Activated T-helper 17 cell treated with anti-CD3 and anti-CD28 coated beads, Interleukin-2, amount 50 U/mL, for 72 hours (primary cell): ENCODE results near the gene MEF2D. TPM values are rescaled to one million over a fixed set of nuclear protein-coding genes. Genes with fewer than 3 reads are reported as not detected.

ENCODE experiments used
- ATAC-seq: fragments of 150-1000 bp; cut with Tn5 transposase; replicated peaks from 2 replicates; pipeline ENCODE4 v1.10.0; 2021; ENCODE audit warnings: mild to moderate bottlenecking, moderate library complexity
- H3K27ac Mint-ChIP-seq: one replicate; pipeline ENCODE4 v1.8.0; 2022; ENCODE audit warnings: mixed read lengths
- H3K27me3 Mint-ChIP-seq: one replicate; pipeline ENCODE4 v1.8.0; 2022; ENCODE audit warnings: mixed read lengths
- H3K36me3 Mint-ChIP-seq: one replicate; pipeline ENCODE4 v1.8.0; 2022; ENCODE audit warnings: low read depth, mild to moderate bottlenecking, mixed read lengths
- H3K4me1 Mint-ChIP-seq: one replicate; pipeline ENCODE4 v1.8.0; 2022; ENCODE audit warnings: mixed read lengths
- H3K4me3 Mint-ChIP-seq: one replicate; pipeline ENCODE4 v1.8.0; 2022; ENCODE audit warnings: mild to moderate bottlenecking, mixed read lengths
- H3K9me3 Mint-ChIP-seq: one replicate; pipeline ENCODE4 v1.8.0; 2022; ENCODE audit warnings: mixed read lengths
- total RNA-seq, 2 donors: library from RNA; stranded (reverse); gene quantifications; one replicate each; pipeline ENCODE4 v1.2.3, GENCODE V29; 2022

MEF2D gene
- total RNA-seq, result 10 to 100 TPM; 34.4 to 68.5 TPM

DNA sequence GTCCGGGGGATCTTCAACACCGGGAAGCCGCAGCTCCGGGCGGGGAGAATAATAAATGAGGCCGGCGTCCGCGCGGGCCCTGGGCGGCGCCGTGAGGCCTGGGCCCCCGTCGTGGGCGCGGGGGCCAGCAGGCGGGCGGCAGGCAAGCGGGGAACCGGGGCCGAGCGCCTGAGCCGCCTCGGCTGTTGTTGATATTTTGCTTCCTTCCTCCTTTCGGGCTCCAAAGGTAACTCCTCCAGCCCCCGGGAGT, at the start of gene MEF2D:
TSS of gene MEF2D (minus strand) at position 233 of the 250 bp plus-strand sequence. CDS start 17,483 bp downstream, outside the sequence.
- ATAC-seq, result peak; percentile 3
- Mint-ChIP-seq H3K4me3 (peak within 1 kb of the TSS; percentile 90), H3K27ac (peak within 1 kb of the TSS; percentile 99), H3K27me3 (no peaks in the 10 kb centered on the region), H3K9me3 (no peaks in the 10 kb centered on the region), H3K4me1 (peaks cover 56% of the 10 kb centered on the region), H3K36me3 (peaks cover 40% of the 10 kb centered on the region)

DNA sequence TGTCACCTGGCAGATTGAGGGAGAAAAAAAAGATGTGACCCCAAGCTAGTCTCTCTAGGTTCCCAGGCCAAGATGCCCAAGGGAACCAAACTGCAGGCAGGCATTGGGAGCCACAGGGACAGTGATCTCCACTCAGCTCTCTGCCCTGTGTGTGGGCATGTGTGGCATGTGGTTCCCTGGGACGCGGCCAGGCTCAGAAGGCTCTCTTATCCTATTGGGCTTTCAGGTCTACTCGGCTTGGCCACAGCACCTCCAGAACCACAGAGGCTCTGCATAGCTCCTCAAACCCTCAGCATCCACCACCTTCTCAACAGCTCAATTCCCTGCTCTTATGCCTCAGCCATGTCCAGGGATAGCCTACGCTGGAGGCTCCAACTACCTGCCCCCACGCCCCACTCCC, 49.8 kb upstream of the MEF2D start:
- H3K4me1 Mint-ChIP-seq, result peaks cover 11% of the 10 kb centered on the region
- H3K27me3 Mint-ChIP-seq, result no peaks in the 10 kb centered on the region
- no peak for ATAC-seq
- no peaks in the 10 kb centered on the region for H3K36me3 Mint-ChIP-seq
- no peak overlapping the region for H3K4me3 Mint-ChIP-seq
- H3K9me3 Mint-ChIP-seq, result no peaks in the 10 kb centered on the region
- H3K27ac Mint-ChIP-seq, result no peak overlapping the region

GRCh38 chr1:156549831-156550230, 49.3 kb upstream of the MEF2D start:
- no peak for ATAC-seq
- no peak overlapping the region for H3K27ac Mint-ChIP-seq
- no peak overlapping the region for H3K4me3 Mint-ChIP-seq
- no peaks in the 10 kb centered on the region for H3K27me3 Mint-ChIP-seq
- peaks cover 11% of the 10 kb centered on the region for H3K4me1 Mint-ChIP-seq
- H3K36me3 Mint-ChIP-seq, result no peaks in the 10 kb centered on the region
- H3K9me3 Mint-ChIP-seq, result no peaks in the 10 kb centered on the region

- H3K36me3 Mint-ChIP-seq, result no peaks in the 10 kb centered on the region
- no peaks in the 10 kb centered on the region for H3K9me3 Mint-ChIP-seq
Measured at GRCh38 chr1:156549390-156549789, 48.8 kb upstream of the MEF2D start.

GRCh38 chr1:156547982-156548381, 47.4 kb upstream of the MEF2D start:
- no peaks in the 10 kb centered on the region for H3K27me3 Mint-ChIP-seq
- ATAC-seq, result no peak
- no peak overlapping the region for H3K4me3 Mint-ChIP-seq
- no peak overlapping the region for H3K27ac Mint-ChIP-seq
- no peaks in the 10 kb centered on the region for H3K36me3 Mint-ChIP-seq
- peaks cover 6% of the 10 kb centered on the region for H3K4me1 Mint-ChIP-seq
- no peaks in the 10 kb centered on the region for H3K9me3 Mint-ChIP-seq

More at GRCh38 chr1:156549390-156549789, 48.8 kb upstream of the MEF2D start:
- Mint-ChIP-seq H3K27ac (no peak overlapping the region), H3K4me1 (peaks cover 11% of the 10 kb centered on the region), H3K27me3 (no peaks in the 10 kb centered on the region), H3K4me3 (no peak overlapping the region)
- no peak for ATAC-seq

DNA sequence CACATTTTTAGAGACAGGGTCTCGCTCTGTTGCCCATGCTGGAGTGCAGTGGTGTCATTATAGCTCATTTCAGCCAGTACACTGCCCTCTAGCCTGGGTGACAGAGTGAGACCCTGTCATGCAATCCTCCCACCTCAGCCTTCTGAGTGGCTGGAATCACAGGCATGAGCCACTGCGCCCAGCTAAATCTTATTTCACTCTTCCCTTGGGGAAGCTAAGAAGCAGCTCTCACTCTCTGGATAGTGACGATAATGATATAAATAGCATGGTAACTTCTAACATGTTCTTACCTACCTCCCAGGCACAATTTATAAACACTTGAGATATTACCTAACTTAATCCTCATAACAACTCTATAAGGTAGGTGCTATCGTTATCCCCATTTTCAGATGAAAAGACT, 46.9 kb upstream of the MEF2D start:
- ATAC-seq, result no peak
- Mint-ChIP-seq H3K9me3 (no peaks in the 10 kb centered on the region), H3K27me3 (no peaks in the 10 kb centered on the region), H3K4me3 (no peak overlapping the region), H3K4me1 (peaks cover 4% of the 10 kb centered on the region), H3K27ac (no peak overlapping the region), H3K36me3 (no peaks in the 10 kb centered on the region)

GRCh38 chr1:156546267-156546666, 45.7 kb upstream of the MEF2D start:
- peak overlapping the region; percentile 29 for H3K27ac Mint-ChIP-seq
- H3K36me3 Mint-ChIP-seq, result no peaks in the 10 kb centered on the region
- no peaks in the 10 kb centered on the region for H3K9me3 Mint-ChIP-seq
- H3K4me1 Mint-ChIP-seq, result no peaks in the 10 kb centered on the region
- H3K27me3 Mint-ChIP-seq, result no peaks in the 10 kb centered on the region
- no peak overlapping the region for H3K4me3 Mint-ChIP-seq
- no peak for ATAC-seq

- Mint-ChIP-seq H3K27me3 (no peaks in the 10 kb centered on the region), H3K27ac (peak overlapping the region; percentile 37), H3K36me3 (no peaks in the 10 kb centered on the region), H3K4me1 (no peaks in the 10 kb centered on the region), H3K4me3 (no peak overlapping the region), H3K9me3 (no peaks in the 10 kb centered on the region)
- ATAC-seq, result no peak
Measured at GRCh38 chr1:156544592-156545102, 44.1 kb upstream of the MEF2D start.

DNA sequence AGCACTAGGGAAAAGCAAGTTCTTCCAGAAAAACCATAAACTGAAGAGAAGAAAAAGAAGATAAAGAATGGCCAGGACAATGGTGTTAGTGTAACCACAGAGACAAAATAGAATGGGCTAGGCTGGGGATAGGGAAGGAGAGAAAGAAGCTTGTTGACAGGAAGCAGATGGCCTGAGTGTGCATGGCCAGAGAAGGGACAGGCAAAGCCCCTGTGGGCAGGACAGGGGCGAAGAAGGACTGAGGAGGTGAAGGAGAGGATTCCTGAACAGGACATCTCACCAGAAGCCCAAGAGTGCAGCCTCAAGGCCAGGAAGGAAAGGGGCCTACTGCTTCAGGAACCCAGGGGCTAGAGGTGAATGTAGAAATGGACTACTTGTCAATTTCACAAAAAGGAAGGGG, 42.5 kb upstream of the MEF2D start:
- Mint-ChIP-seq H3K4me1 (no peaks in the 10 kb centered on the region), H3K9me3 (no peaks in the 10 kb centered on the region), H3K27ac (no peak overlapping the region), H3K27me3 (no peaks in the 10 kb centered on the region), H3K4me3 (no peak overlapping the region), H3K36me3 (no peaks in the 10 kb centered on the region)
- no peak for ATAC-seq

- no peak overlapping the region for H3K4me3 Mint-ChIP-seq
- ATAC-seq, result no peak
- no peaks in the 10 kb centered on the region for H3K36me3 Mint-ChIP-seq
- no peaks in the 10 kb centered on the region for H3K27me3 Mint-ChIP-seq
- H3K4me1 Mint-ChIP-seq, result no peaks in the 10 kb centered on the region
- H3K9me3 Mint-ChIP-seq, result no peaks in the 10 kb centered on the region
- H3K27ac Mint-ChIP-seq, result no peak overlapping the region
Measured at GRCh38 chr1:156540955-156541354, 40.4 kb upstream of the MEF2D start.

- Mint-ChIP-seq H3K9me3 (no peaks in the 10 kb centered on the region), H3K27ac (no peak overlapping the region), H3K4me3 (no peak overlapping the region), H3K36me3 (no peaks in the 10 kb centered on the region), H3K4me1 (no peaks in the 10 kb centered on the region), H3K27me3 (no peaks in the 10 kb centered on the region)
- no peak for ATAC-seq
Measured at GRCh38 chr1:156539818-156540355, 39.3 kb upstream of the MEF2D start.

GRCh38 chr1:156538711-156539440, 38.3 kb upstream of the MEF2D start:
- Mint-ChIP-seq H3K4me3 (no peak overlapping the region), H3K36me3 (no peaks in the 10 kb centered on the region), H3K9me3 (no peaks in the 10 kb centered on the region), H3K27ac (no peak overlapping the region), H3K27me3 (no peaks in the 10 kb centered on the region), H3K4me1 (no peaks in the 10 kb centered on the region)
- no peak for ATAC-seq

DNA sequence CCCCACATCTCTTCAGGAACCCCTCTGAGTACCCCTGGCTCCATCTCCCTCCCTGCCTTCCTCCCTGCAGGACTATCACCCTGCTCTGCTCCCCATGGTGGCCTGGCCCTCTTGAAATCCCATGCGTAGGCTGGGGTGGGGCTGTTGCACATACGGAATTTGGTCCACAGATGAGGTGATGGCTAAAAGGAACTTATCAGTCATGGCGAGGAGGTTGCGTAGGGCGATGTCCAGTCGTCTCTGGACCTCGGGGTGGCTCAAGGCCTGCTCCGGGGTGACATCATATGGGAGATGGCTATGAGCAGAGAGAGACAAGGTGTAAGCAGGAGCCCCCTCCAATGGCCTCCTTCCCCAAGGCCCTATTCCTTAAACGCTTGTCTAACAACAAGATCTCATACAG, 36.5 kb upstream of the MEF2D start:
- Mint-ChIP-seq H3K27ac (no peak overlapping the region), H3K36me3 (no peaks in the 10 kb centered on the region), H3K4me3 (no peak overlapping the region), H3K27me3 (no peaks in the 10 kb centered on the region), H3K4me1 (no peaks in the 10 kb centered on the region), H3K9me3 (no peaks in the 10 kb centered on the region)
- ATAC-seq, result no peak

GRCh38 chr1:156534424-156535060, 34.0 kb upstream of the MEF2D start:
- Mint-ChIP-seq H3K27ac (no peak overlapping the region), H3K9me3 (no peaks in the 10 kb centered on the region), H3K36me3 (no peaks in the 10 kb centered on the region), H3K4me3 (no peak overlapping the region), H3K4me1 (no peaks in the 10 kb centered on the region), H3K27me3 (no peaks in the 10 kb centered on the region)
- ATAC-seq, result no peak

DNA sequence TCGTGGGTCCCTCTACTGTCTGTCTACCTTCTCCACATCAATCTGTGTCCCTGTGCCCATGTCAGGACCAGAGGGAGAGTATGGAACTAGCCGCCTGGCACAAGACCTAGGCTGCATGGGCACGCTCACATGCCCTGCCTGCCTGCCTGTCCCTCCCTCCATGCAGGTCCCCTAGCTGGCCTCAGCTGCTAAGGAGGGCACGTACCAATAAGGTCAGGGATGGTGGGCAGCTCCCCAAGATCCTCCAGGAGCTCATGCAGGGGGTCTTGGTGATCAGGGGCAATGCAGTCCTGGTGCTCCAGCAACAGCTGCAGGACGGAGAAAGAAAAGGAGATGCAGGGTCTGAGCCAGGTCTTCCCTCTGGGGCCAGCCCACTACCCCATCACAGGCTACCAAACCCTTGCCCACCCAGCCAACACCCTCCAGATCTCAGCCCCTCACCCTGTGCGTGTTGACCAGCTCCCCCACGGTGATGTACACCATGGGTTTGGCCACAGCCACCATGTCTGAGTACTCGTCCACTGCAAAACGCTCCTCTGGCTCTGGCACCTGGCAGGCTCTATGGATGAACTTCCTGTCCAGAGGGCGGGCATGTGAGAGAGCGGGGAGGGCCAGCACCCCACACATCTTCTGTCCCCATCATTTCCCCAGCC, 33.1 kb upstream of the MEF2D start:
- H3K4me3 Mint-ChIP-seq, result no peak overlapping the region
- no peaks in the 10 kb centered on the region for H3K9me3 Mint-ChIP-seq
- no peak overlapping the region for H3K27ac Mint-ChIP-seq
- H3K4me1 Mint-ChIP-seq, result no peaks in the 10 kb centered on the region
- H3K27me3 Mint-ChIP-seq, result no peaks in the 10 kb centered on the region
- H3K36me3 Mint-ChIP-seq, result no peaks in the 10 kb centered on the region
- ATAC-seq, result no peak
